DMS 273 (cell line): ENCODE measurements around the gene TINAG.

Source experiments
- DNase-seq: peaks from one replicate; lab custom pipeline; 2025; ENCODE audit not compliant: unreplicated experiment; lab: John Stamatoyannopoulos, UW

Gene TINAG, protein sequence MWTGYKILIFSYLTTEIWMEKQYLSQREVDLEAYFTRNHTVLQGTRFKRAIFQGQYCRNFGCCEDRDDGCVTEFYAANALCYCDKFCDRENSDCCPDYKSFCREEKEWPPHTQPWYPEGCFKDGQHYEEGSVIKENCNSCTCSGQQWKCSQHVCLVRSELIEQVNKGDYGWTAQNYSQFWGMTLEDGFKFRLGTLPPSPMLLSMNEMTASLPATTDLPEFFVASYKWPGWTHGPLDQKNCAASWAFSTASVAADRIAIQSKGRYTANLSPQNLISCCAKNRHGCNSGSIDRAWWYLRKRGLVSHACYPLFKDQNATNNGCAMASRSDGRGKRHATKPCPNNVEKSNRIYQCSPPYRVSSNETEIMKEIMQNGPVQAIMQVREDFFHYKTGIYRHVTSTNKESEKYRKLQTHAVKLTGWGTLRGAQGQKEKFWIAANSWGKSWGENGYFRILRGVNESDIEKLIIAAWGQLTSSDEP

DNA sequence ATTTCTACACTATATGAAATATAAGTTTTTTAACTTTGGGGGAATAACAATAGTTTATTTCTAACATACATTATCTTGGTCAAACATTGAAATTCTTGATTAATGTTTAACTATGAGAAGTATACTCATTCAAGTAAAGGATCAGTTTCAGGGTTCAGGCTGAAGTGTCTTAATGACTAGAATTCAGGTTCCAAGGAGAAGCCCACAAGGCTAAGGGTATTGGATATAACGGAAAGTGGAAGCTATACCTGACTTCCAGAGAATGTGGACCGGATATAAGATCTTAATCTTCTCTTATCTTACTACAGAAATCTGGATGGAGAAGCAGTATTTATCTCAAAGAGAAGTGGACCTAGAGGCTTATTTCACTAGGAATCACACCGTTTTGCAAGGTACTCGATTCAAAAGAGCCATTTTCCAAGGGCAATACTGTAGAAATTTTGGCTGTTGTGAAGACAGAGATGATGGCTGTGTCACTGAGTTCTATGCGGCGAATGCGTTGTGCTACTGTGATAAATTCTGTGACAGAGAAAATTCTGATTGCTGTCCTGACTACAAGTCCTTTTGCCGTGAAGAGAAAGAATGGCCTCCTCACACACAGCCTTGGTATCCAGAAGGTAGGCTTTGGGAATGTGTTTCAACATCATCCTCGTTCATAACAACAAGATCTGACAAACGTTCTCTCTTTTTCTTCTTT is at the start of gene TINAG:
TSS of gene TINAG (plus strand) at position 153 of the 697 bp plus-strand sequence. CDS start at position 263, 110 bp downstream.
- no peak for DNase-seq

GRCh38 chr6:54260025-54260424 is 48.2 kb upstream of the TINAG start:
- no peak for DNase-seq

GRCh38 chr6:54262499-54262898 is 45.7 kb upstream of the TINAG start:
- peak; percentile 7 for DNase-seq

DNA sequence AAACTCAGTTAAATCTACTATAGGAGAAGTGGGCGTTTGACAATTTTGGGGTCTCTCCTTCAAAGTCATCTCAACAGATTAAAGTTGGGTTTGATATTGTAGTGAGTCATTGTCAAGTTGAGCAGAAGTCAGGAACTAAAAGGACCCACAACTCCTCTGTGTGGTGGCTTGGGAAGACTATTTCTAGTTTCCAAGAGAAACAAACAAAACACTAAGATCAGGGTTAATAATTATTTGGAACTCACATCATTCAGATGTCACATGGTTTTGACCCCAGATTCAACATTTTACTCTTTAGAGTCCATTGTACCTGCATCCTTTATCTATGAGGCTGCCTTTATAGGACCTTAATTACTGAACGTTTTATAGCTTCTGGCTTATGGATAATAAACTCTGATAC is 45.3 kb upstream of the TINAG start:
- no peak for DNase-seq

GRCh38 chr6:54264581-54265272 is 43.5 kb upstream of the TINAG start:
- no peak for DNase-seq

DNA sequence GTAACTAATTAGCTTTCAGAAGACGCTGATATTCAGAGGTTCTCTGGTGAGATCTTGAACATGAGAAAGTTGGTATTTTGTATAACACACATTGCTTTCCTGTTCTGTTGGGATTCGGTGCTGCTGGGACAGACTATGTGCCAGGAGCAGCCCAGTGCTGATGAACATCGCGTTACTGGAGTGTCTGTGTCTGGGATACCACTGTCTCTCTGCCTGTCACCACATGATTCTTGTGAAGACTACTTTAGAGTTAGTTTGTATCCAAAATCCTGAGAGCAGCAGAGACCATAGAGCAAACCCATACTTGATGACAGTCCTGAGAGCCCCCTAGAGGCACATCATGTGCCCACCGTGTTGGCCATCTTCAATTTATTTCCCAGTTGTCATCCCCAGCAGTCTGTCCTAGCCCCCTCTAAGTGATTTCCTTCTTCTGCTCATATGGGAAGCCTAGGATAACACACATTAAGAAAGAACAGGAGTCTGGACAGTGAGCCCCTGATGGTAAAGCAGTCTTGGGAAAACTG is 41.8 kb upstream of the TINAG start:
- DNase-seq = peak; percentile 9

DNA sequence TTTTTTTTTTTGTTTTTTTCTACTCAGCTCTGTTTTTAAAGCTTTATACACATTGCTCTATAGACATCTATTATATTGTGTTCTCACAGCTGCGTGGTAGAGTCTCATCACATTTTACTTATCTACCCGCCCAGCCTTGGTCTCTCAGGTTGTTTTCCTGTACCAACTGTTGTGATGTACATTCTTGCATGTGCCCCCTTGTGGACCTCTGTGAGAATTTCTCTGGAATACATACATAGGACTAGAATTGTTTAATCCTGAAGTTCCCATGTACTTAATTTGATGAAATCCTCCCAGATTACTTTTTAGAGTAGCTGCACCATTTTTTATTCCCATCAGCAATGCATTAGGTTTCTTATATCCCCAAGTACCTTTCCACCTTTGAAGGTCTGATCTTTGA is 40.4 kb upstream of the TINAG start:
- peak; percentile 80 for DNase-seq

DNA sequence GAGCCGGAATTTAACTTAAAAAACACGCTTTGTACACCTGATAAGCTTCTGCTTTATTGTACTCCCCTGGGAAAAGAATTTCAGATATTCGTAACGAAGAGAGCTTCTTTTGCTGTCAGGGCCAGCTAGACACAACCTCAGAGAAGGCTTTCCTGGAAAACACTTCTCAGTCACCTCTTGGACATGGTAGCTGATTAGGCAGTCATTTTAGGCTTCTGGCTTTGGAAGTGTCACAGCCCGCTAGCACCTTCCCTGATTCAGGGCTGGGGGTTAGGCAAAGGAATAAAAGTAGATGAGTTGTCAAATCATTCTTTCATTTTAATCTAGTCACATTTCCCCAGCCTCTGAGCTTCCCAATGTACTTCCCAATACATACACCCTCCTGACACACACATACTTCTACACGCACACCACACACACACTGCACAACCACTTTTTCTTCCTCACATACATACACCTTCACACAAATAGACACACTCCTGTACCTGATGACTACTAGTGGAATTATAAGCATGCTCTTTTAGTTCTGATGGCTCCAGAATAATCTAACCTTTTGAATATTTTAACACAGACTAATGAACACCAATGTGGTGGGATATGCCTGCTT is 34.9 kb upstream of the TINAG start:
- no peak for DNase-seq

GRCh38 chr6:54274383-54274782 is 33.9 kb upstream of the TINAG start:
- DNase-seq = no peak

DNA sequence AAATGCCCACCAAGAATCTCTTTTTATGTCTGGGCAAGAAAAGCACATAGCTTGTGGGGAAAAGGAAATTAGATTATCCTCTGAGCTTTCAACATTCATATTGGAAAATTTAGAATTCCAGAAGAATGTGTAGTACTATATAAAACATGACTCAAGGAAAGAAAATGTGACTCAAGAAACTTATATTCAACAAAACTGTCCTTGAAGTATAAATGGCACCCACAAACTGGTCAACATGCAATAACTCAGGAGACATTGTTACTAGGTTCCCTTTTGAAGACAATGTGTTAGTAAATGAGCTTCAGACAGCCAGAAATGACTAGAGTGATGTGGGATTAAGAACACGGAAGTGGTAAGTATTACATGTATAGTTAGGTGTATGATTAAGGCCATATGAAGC is 26.1 kb upstream of the TINAG start:
- DNase-seq = no peak

DNA sequence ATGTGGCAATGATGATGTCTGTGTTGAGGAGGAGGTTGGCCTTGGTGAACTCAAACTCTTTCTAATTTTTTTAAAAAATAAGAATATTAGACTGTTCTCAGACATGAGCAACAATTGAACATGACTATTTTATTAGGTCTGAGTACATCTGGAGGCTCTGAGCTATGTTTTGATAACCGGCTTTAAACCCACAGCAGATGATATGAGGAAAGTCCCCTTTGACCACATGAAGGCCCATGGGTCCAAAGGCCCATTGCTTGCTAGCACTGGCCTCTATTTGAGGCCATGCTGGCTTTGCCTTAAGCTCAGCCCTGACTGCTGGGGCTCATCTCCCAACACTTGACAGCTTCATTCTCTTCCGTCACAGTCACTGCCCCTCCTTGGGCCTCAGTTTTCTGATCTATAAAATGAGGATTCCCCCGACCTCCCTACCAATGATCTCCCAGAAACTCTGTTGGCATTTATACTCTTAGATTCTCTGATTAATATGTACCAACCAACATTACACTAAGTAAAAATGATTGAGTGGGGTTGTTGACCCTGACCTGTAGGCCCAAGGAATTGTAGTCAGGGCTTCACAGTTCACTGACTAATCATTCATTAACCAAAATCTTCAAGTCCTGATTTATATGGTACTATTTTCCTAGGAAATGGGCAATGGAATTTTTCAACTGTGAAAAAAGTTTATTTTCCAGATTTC is 23.9 kb upstream of the TINAG start:
- DNase-seq = no peak

- no peak for DNase-seq
These were observed 22.6 kb upstream of the TINAG start for GRCh38 chr6:54285595-54285994.

DNA sequence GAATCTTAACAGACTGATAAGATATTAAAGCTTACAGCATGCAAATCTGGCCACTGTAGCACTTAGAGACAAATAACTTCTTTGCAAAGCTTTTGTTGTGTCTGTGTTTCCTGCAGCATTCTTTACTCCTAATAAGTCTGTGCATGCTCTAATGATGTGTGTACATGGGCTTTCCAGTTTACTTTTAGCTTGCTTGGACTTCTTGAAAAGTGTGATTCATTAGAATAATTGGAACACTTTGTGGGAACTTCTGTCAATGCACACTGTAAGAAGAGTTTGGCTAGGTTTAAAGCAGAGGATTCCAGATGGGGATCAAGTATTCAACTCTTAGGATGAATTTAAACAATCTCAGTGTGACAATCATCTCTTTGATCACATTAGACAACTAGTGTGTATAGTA is 22.1 kb upstream of the TINAG start:
- DNase-seq = no peak

- DNase-seq = no peak
These were observed 19.8 kb upstream of the TINAG start for GRCh38 chr6:54288474-54288873.

DNA sequence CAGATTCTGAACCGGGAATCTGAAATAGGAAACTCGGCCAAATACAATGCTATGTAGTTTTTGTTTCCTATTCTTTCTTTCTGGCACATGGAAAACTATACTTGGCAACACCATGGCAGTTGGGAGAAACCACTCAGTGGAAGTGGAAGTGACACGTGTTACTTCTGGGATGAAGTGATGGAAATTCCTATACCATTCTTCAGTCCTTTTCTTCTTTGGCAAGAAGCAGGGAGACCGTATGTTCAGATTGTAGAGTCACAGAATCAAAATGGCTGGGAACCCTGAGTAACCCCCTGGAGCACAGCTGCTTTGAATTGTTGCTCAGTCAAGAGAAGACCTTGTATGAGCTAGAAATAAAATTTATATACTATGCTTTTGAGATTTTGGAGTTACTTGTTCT is 18.8 kb upstream of the TINAG start:
- DNase-seq = no peak

DNA sequence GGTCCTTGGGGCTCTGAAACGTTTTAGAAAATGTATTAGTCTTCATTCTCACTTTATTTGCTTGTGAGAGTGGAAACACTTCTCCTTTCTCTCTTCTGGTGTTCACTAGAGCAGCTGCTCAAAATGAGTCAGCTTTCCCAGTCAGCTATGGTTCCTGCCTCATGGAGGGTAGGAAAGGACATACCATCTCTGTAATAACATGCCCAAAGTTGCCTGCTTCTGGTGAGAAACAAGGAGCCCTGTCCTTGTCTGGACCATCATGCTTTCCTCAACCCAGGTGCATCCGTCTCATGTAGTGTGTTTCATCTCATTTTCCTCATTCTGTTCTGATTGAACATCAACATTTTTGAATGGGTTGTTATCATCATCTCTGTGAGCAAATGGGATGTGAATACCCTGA is 17.1 kb upstream of the TINAG start:
- DNase-seq = peak; percentile 14

GRCh38 chr6:54291738-54292137 is 16.5 kb upstream of the TINAG start:
- peak; percentile 5 for DNase-seq

GRCh38 chr6:54294965-54295532 is 13.2 kb upstream of the TINAG start:
- DNase-seq = no peak

DNA sequence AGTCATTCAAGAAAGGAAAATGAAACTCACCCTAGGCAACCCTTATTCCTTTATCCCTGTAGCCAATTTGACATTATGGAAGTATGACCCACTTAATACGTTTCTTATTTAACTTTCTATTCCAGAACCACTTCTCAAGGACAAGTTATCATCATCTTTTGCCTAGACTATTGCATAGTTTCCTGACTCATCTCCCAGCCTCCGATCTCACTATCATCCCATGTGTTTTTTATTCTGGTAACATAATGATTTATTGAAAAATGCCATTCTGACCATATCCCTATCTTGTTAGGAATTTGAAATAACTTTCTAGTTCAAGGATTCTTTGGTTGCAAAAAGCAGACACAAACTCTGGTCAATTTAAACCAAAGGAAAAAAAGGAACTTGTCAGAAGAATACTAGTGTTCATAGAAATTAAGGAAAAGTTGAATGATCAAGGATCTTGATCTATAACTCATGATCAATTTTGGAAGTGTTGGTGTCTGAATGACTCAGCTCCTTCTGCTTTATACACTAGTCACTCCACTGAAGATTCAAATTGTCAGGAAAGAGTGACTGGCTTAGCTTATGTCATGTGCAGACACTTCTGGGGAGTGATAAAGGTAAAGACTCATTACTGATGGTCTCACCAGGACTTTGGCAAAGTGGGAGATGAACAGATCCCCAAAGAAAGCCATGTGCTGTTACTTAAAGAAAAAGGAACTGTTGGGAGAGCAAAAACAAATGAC is 8.5 kb upstream of the TINAG start:
- no peak for DNase-seq
